ENCODE results near the gene CNRIP1.
"Not testable (repeated sequence)": the region's sequence is repeated elsewhere in the genome, so short reads cannot be mapped to it uniquely, and the experiment has no call there.

CNRIP1 gene

GRCh38 chr2:68316111-68316510 is 3.6 kb downstream of the CNRIP1 start:
- no peak overlapping the region for H3K9ac ChIP-seq (ENCODE audit: low read depth, low read length)
- peaks cover 12% of the 10 kb centered on the region for H3K4me1 ChIP-seq (ENCODE audit: control insufficient read depth, insufficient read depth, low read length)
- peaks cover 42% of the 10 kb centered on the region for H3K27me3 ChIP-seq (ENCODE audit: control insufficient read depth, insufficient read depth, low read length)
- H3K9me3 ChIP-seq (ENCODE audit: control insufficient read depth, insufficient read depth, low read length) = no peaks in the 10 kb centered on the region
- H3K4me3 ChIP-seq (ENCODE audit: low read depth, low read length) = no peak overlapping the region
- H3K27ac ChIP-seq (ENCODE audit: low read depth, low read length) = no peak overlapping the region
- no peaks in the 10 kb centered on the region for H3K36me3 ChIP-seq (ENCODE audit: control insufficient read depth, insufficient read depth, low read length)

- Histone ChIP-seq H3K9me3 (ENCODE audit: control insufficient read depth, insufficient read depth, low read length) (no peaks in the 10 kb centered on the region), H3K4me1 (ENCODE audit: control insufficient read depth, insufficient read depth, low read length) (no peaks in the 10 kb centered on the region), H3K27me3 (ENCODE audit: control insufficient read depth, insufficient read depth, low read length) (no peaks in the 10 kb centered on the region), H3K4me3 (ENCODE audit: low read depth, low read length) (no peak overlapping the region), H3K27ac (ENCODE audit: low read depth, low read length) (no peak overlapping the region), H3K36me3 (ENCODE audit: control insufficient read depth, insufficient read depth, low read length) (no peaks in the 10 kb centered on the region), H3K9ac (ENCODE audit: low read depth, low read length) (no peak overlapping the region)
Measured at GRCh38 chr2:68311033-68311432, 8.7 kb downstream of the CNRIP1 start.

GRCh38 chr2:68309426-68309825 is 10.3 kb downstream of the CNRIP1 start:
- Histone ChIP-seq H3K27ac (ENCODE audit: low read depth, low read length) (no peak overlapping the region), H3K9me3 (ENCODE audit: control insufficient read depth, insufficient read depth, low read length) (no peaks in the 10 kb centered on the region), H3K4me3 (ENCODE audit: low read depth, low read length) (no peak overlapping the region), H3K27me3 (ENCODE audit: control insufficient read depth, insufficient read depth, low read length) (no peaks in the 10 kb centered on the region), H3K36me3 (ENCODE audit: control insufficient read depth, insufficient read depth, low read length) (no peaks in the 10 kb centered on the region), H3K9ac (ENCODE audit: low read depth, low read length) (no peak overlapping the region), H3K4me1 (ENCODE audit: control insufficient read depth, insufficient read depth, low read length) (no peaks in the 10 kb centered on the region)

GRCh38 chr2:68303902-68304272 is 15.9 kb downstream of the CNRIP1 start:
- not testable (repeated sequence) for H3K9me3 ChIP-seq (ENCODE audit: control insufficient read depth, insufficient read depth, low read length); H3K27ac ChIP-seq (ENCODE audit: low read depth, low read length); H3K36me3 ChIP-seq (ENCODE audit: control insufficient read depth, insufficient read depth, low read length); H3K4me1 ChIP-seq (ENCODE audit: control insufficient read depth, insufficient read depth, low read length); H3K4me3 ChIP-seq (ENCODE audit: low read depth, low read length); H3K9ac ChIP-seq (ENCODE audit: low read depth, low read length); H3K27me3 ChIP-seq (ENCODE audit: control insufficient read depth, insufficient read depth, low read length)

- Histone ChIP-seq H3K9ac (ENCODE audit: low read depth, low read length) (no peak overlapping the region), H3K9me3 (ENCODE audit: control insufficient read depth, insufficient read depth, low read length) (no peaks in the 10 kb centered on the region), H3K4me3 (ENCODE audit: low read depth, low read length) (no peak overlapping the region)
Measured at GRCh38 chr2:68303033-68303901, 16.5 kb downstream of the CNRIP1 start.

GRCh38 chr2:68302281-68302875 is 17.4 kb downstream of the CNRIP1 start:
- no peaks in the 10 kb centered on the region for H3K9me3 ChIP-seq (ENCODE audit: control insufficient read depth, insufficient read depth, low read length)
- no peaks in the 10 kb centered on the region for H3K27me3 ChIP-seq (ENCODE audit: control insufficient read depth, insufficient read depth, low read length)
- no peaks in the 10 kb centered on the region for H3K4me1 ChIP-seq (ENCODE audit: control insufficient read depth, insufficient read depth, low read length)
- H3K4me3 ChIP-seq (ENCODE audit: low read depth, low read length) = no peak overlapping the region
- no peaks in the 10 kb centered on the region for H3K36me3 ChIP-seq (ENCODE audit: control insufficient read depth, insufficient read depth, low read length)
- no peak overlapping the region for H3K27ac ChIP-seq (ENCODE audit: low read depth, low read length)
- no peak overlapping the region for H3K9ac ChIP-seq (ENCODE audit: low read depth, low read length)

More at GRCh38 chr2:68303033-68303901, 16.5 kb downstream of the CNRIP1 start:
- H3K27me3 ChIP-seq (ENCODE audit: control insufficient read depth, insufficient read depth, low read length) = no peaks in the 10 kb centered on the region
- H3K36me3 ChIP-seq (ENCODE audit: control insufficient read depth, insufficient read depth, low read length) = no peaks in the 10 kb centered on the region
- no peaks in the 10 kb centered on the region for H3K4me1 ChIP-seq (ENCODE audit: control insufficient read depth, insufficient read depth, low read length)
- H3K27ac ChIP-seq (ENCODE audit: low read depth, low read length) = no peak overlapping the region

GRCh38 chr2:68295516-68295915 is 24.2 kb downstream of the CNRIP1 start:
- H3K4me3 ChIP-seq (ENCODE audit: low read depth, low read length) = no peak overlapping the region
- no peaks in the 10 kb centered on the region for H3K4me1 ChIP-seq (ENCODE audit: control insufficient read depth, insufficient read depth, low read length)

GRCh38 chr2:68294913-68295312 is 24.8 kb downstream of the CNRIP1 start:
- H3K36me3 ChIP-seq (ENCODE audit: control insufficient read depth, insufficient read depth, low read length) = no peaks in the 10 kb centered on the region

More at GRCh38 chr2:68295516-68295915, 24.2 kb downstream of the CNRIP1 start:
- H3K27me3 ChIP-seq (ENCODE audit: control insufficient read depth, insufficient read depth, low read length) = no peaks in the 10 kb centered on the region
- no peak overlapping the region for H3K9ac ChIP-seq (ENCODE audit: low read depth, low read length)
- H3K27ac ChIP-seq (ENCODE audit: low read depth, low read length) = no peak overlapping the region
- H3K36me3 ChIP-seq (ENCODE audit: control insufficient read depth, insufficient read depth, low read length) = no peaks in the 10 kb centered on the region
- no peaks in the 10 kb centered on the region for H3K9me3 ChIP-seq (ENCODE audit: control insufficient read depth, insufficient read depth, low read length)

GRCh38 chr2:68294187-68294586 is 25.6 kb downstream of the CNRIP1 start:
- Histone ChIP-seq H3K9ac (ENCODE audit: low read depth, low read length) (no peak overlapping the region), H3K9me3 (ENCODE audit: control insufficient read depth, insufficient read depth, low read length) (no peaks in the 10 kb centered on the region), H3K27ac (ENCODE audit: low read depth, low read length) (no peak overlapping the region), H3K4me3 (ENCODE audit: low read depth, low read length) (no peak overlapping the region), H3K36me3 (ENCODE audit: control insufficient read depth, insufficient read depth, low read length) (no peaks in the 10 kb centered on the region), H3K27me3 (ENCODE audit: control insufficient read depth, insufficient read depth, low read length) (no peaks in the 10 kb centered on the region), H3K4me1 (ENCODE audit: control insufficient read depth, insufficient read depth, low read length) (no peaks in the 10 kb centered on the region)

More at GRCh38 chr2:68294913-68295312, 24.8 kb downstream of the CNRIP1 start:
- Histone ChIP-seq H3K9me3 (ENCODE audit: control insufficient read depth, insufficient read depth, low read length) (no peaks in the 10 kb centered on the region), H3K4me1 (ENCODE audit: control insufficient read depth, insufficient read depth, low read length) (no peaks in the 10 kb centered on the region), H3K27me3 (ENCODE audit: control insufficient read depth, insufficient read depth, low read length) (no peaks in the 10 kb centered on the region), H3K27ac (ENCODE audit: low read depth, low read length) (no peak overlapping the region), H3K4me3 (ENCODE audit: low read depth, low read length) (no peak overlapping the region), H3K9ac (ENCODE audit: low read depth, low read length) (no peak overlapping the region)

GRCh38 chr2:68293755-68294154 is 26.0 kb downstream of the CNRIP1 start:
- Histone ChIP-seq H3K27ac (ENCODE audit: low read depth, low read length) (no peak overlapping the region), H3K9ac (ENCODE audit: low read depth, low read length) (no peak overlapping the region)

GRCh38 chr2:68293024-68293423 is 26.7 kb downstream of the CNRIP1 start:
- Histone ChIP-seq H3K9me3 (ENCODE audit: control insufficient read depth, insufficient read depth, low read length) (no peaks in the 10 kb centered on the region), H3K27me3 (ENCODE audit: control insufficient read depth, insufficient read depth, low read length) (no peaks in the 10 kb centered on the region), H3K9ac (ENCODE audit: low read depth, low read length) (no peak overlapping the region), H3K4me1 (ENCODE audit: control insufficient read depth, insufficient read depth, low read length) (0 out of 2 replicates have a peak, but pooled peaks cover 4% of the 10 kb centered on the region), H3K27ac (ENCODE audit: low read depth, low read length) (no peak overlapping the region), H3K36me3 (ENCODE audit: control insufficient read depth, insufficient read depth, low read length) (no peaks in the 10 kb centered on the region), H3K4me3 (ENCODE audit: low read depth, low read length) (no peak overlapping the region)

More at GRCh38 chr2:68293755-68294154, 26.0 kb downstream of the CNRIP1 start:
- H3K4me3 ChIP-seq (ENCODE audit: low read depth, low read length) = no peak overlapping the region
- no peaks in the 10 kb centered on the region for H3K36me3 ChIP-seq (ENCODE audit: control insufficient read depth, insufficient read depth, low read length)
- no peaks in the 10 kb centered on the region for H3K9me3 ChIP-seq (ENCODE audit: control insufficient read depth, insufficient read depth, low read length)
- H3K27me3 ChIP-seq (ENCODE audit: control insufficient read depth, insufficient read depth, low read length) = no peaks in the 10 kb centered on the region
- H3K4me1 ChIP-seq (ENCODE audit: control insufficient read depth, insufficient read depth, low read length) = no peaks in the 10 kb centered on the region

Data from HUES48 (cell line).